NT2/D1 (cell line): ENCODE data around the gene MEGF6.

Source experiments
- SUZ12 ChIP-seq: IDR thresholded peaks from 2 replicates; pipeline ENCODE4 v1.6.1; 2011; ENCODE audit not compliant: insufficient read length, insufficient read depth; ENCODE audit errors: extremely low read depth
- YY1 ChIP-seq: IDR thresholded peaks from 2 replicates; pipeline ENCODE4 v1.6.1; 2011; ENCODE audit not compliant: insufficient read length, insufficient read depth

GRCh38 chr1:3645247-3645646 lies 33.9 kb upstream of the MEGF6 start:
- no peak for TF ChIP-seq YY1
- TF ChIP-seq SUZ12 = no peak
